GM19328 (cell line): ENCODE measurements around the gene ANKRD11.
"Not testable (repeated sequence)": the region's sequence is repeated elsewhere in the genome, so short reads cannot be mapped to it uniquely, and the experiment has no call there.

Experiments used
- ATAC-seq: cut with Tn5 transposase; IDR thresholded peaks from one replicate; pipeline ENCODE4 v1.9.1; 2021; ENCODE audit warnings: mild to moderate bottlenecking, moderate library complexity; ENCODE audit not compliant: unreplicated experiment

The ANKRD11 gene

GRCh38 chr16:89482150-89482816, 8.1 kb downstream of the ANKRD11 start:
- no peak for ATAC-seq

- no peak for ATAC-seq
Observed at GRCh38 chr16:89481356-89481955, 8.9 kb downstream of the ANKRD11 start.

GRCh38 chr16:89478576-89479221, 11.7 kb downstream of the ANKRD11 start:
- no peak for ATAC-seq

- no peak for ATAC-seq
Observed at GRCh38 chr16:89476811-89477261, 13.5 kb downstream of the ANKRD11 start.

- ATAC-seq, result no peak
Observed at GRCh38 chr16:89476379-89476778, 14.0 kb downstream of the ANKRD11 start.

GRCh38 chr16:89475144-89475543, 15.2 kb downstream of the ANKRD11 start:
- no peak for ATAC-seq

- no peak for ATAC-seq
Observed at GRCh38 chr16:89473791-89474414, 16.5 kb downstream of the ANKRD11 start.

GRCh38 chr16:89473136-89473712, 17.1 kb downstream of the ANKRD11 start:
- ATAC-seq, result no peak

GRCh38 chr16:89472711-89473075, 17.7 kb downstream of the ANKRD11 start:
- no peak for ATAC-seq

GRCh38 chr16:89467382-89467781, 23.0 kb downstream of the ANKRD11 start:
- ATAC-seq, result no peak

- ATAC-seq, result no peak
Observed at GRCh38 chr16:89466920-89467319, 23.4 kb downstream of the ANKRD11 start.

- ATAC-seq, result not testable (repeated sequence)
Observed at GRCh38 chr16:89463312-89463711, 27.0 kb downstream of the ANKRD11 start.

GRCh38 chr16:89462639-89463038, 27.7 kb downstream of the ANKRD11 start:
- ATAC-seq, result not testable (repeated sequence)

- not testable (repeated sequence) for ATAC-seq
Observed at GRCh38 chr16:89461890-89462289, 28.5 kb downstream of the ANKRD11 start.

- ATAC-seq, result no peak
Observed at GRCh38 chr16:89460556-89460955, 29.8 kb downstream of the ANKRD11 start.

- ATAC-seq, result no peak
Observed at GRCh38 chr16:89458967-89459366, 31.4 kb downstream of the ANKRD11 start.

- ATAC-seq, result no peak
Observed at GRCh38 chr16:89458551-89458950, 31.8 kb downstream of the ANKRD11 start.

GRCh38 chr16:89456419-89456959, 33.9 kb downstream of the ANKRD11 start:
- no peak for ATAC-seq

GRCh38 chr16:89455692-89456091, 34.7 kb downstream of the ANKRD11 start:
- ATAC-seq, result no peak

GRCh38 chr16:89455178-89455577, 35.2 kb downstream of the ANKRD11 start:
- ATAC-seq, result no peak
